Activated CD8-positive, alpha-beta memory T cell treated with anti-CD3 and anti-CD28 coated beads, Interleukin-2, amount 50 U/mL, for 48 hours (primary cell): ENCODE results near the gene RFX2.

Source experiments
- DNase-seq: peaks from one replicate; pipeline ENCODE4 v3.0.0-alpha.2; 2020

The RFX2 gene

GRCh38 chr19:6059396-6059947 is 50.8 kb downstream of the RFX2 start:
- DNase-seq: peak; percentile 17

GRCh38 chr19:6058518-6059201 is 51.6 kb downstream of the RFX2 start:
- DNase-seq: peak; percentile 33

- DNase-seq: peak; percentile 44
Measured at GRCh38 chr19:6057651-6058517, 52.4 kb downstream of the RFX2 start.

GRCh38 chr19:6056801-6057650 is 53.3 kb downstream of the RFX2 start:
- peak; percentile 44 for DNase-seq

- DNase-seq: peak; percentile 45
Measured at GRCh38 chr19:6056282-6056741, 54.0 kb downstream of the RFX2 start.

GRCh38 chr19:6055013-6055795 is 55.1 kb downstream of the RFX2 start:
- peak; percentile 20 for DNase-seq

GRCh38 chr19:6048793-6049405 is 61.4 kb downstream of the RFX2 start:
- peak; percentile 85 for DNase-seq

- peak; percentile 49 for DNase-seq
Measured at GRCh38 chr19:6048348-6048747, 62.0 kb downstream of the RFX2 start.

GRCh38 chr19:6047741-6048251 is 62.5 kb downstream of the RFX2 start:
- DNase-seq: peak; percentile 48

- peak; percentile 40 for DNase-seq
Measured at GRCh38 chr19:6047256-6047655, 63.0 kb downstream of the RFX2 start.

GRCh38 chr19:6045108-6045507 is 65.2 kb downstream of the RFX2 start:
- DNase-seq: peak; percentile 48

GRCh38 chr19:6044056-6044805 is 66.1 kb downstream of the RFX2 start:
- peak; percentile 30 for DNase-seq

GRCh38 chr19:6042776-6043726 is 67.2 kb downstream of the RFX2 start:
- peak; percentile 30 for DNase-seq

GRCh38 chr19:6041991-6042481 is 68.3 kb downstream of the RFX2 start:
- peak; percentile 39 for DNase-seq

GRCh38 chr19:6041071-6041470 is 69.2 kb downstream of the RFX2 start:
- DNase-seq: no peak

GRCh38 chr19:6039566-6040225 is 70.6 kb downstream of the RFX2 start:
- DNase-seq: peak; percentile 46

GRCh38 chr19:6038634-6039405 is 71.5 kb downstream of the RFX2 start:
- DNase-seq: peak; percentile 61

- peak; percentile 12 for DNase-seq
Measured at GRCh38 chr19:6035026-6035425, 75.3 kb downstream of the RFX2 start.
